HAP-1 (cell line): ENCODE results near the gene NFATC2.

Experiments
- DNase-seq, 2 experiments: peaks; one replicate each; pipeline ENCODE4 v3.0.0-alpha.2; 2016 to 2020; ENCODE audit warnings: low spot score in 2 of 2
- H3K27me3 ChIP-seq: fragments of 250-450 bp; sonication (Bioruptor Pico); 2 replicates; pipeline ENCODE4 v1.5.1; 2020; ENCODE audit warnings: low read depth, mild to moderate bottlenecking, moderate library complexity
- H3K36me3 ChIP-seq: fragments of 250-450 bp; sonication (Bioruptor Pico); replicated peaks from 2 replicates; pipeline ENCODE4 v1.5.1; 2020; ENCODE audit warnings: mild to moderate bottlenecking
- H3K4me1 ChIP-seq: fragments of 250-450 bp; sonication (Bioruptor Pico); 2 replicates; pipeline ENCODE4 v1.5.1; 2020; ENCODE audit warnings: mild to moderate bottlenecking
- H3K4me3 ChIP-seq: fragments of 250-450 bp; sonication (Bioruptor Pico); 2 replicates; pipeline ENCODE4 v1.5.1; 2020; ENCODE audit warnings: mild to moderate bottlenecking, moderate library complexity
- H3K9me3 ChIP-seq: fragments of 250-450 bp; sonication (Bioruptor Pico); 2 replicates; pipeline ENCODE4 v1.5.1; 2020; ENCODE audit warnings: mild to moderate bottlenecking, moderate library complexity
- in situ Hi-C: fragments of 300-500 bp; cut with MboI; formaldehyde crosslinking; loops from 3 replicates; pipeline ENCODE4 v1.14.3; 2020; ENCODE audit warnings: low sequenced_read_pairs, inconsistent platforms, mixed read lengths

The NFATC2 gene

GRCh38 chr20:51495921-51496545 is 46.5 kb downstream of the NFATC2 start:
- H3K9me3 ChIP-seq, result no peaks in the 10 kb centered on the region
- H3K4me3 ChIP-seq, result no peak overlapping the region
- no peak for DNase-seq
- in situ Hi-C loops, result no loop called here
- H3K4me1 ChIP-seq, result no peaks in the 10 kb centered on the region
- no peaks in the 10 kb centered on the region for H3K36me3 ChIP-seq
- no peaks in the 10 kb centered on the region for H3K27me3 ChIP-seq

GRCh38 chr20:51495291-51495690 is 47.2 kb downstream of the NFATC2 start:
- no peak overlapping the region for H3K4me3 ChIP-seq
- in situ Hi-C loops, result no loop called here
- H3K27me3 ChIP-seq, result no peaks in the 10 kb centered on the region
- H3K36me3 ChIP-seq, result no peaks in the 10 kb centered on the region
- no peaks in the 10 kb centered on the region for H3K4me1 ChIP-seq
- no peak for DNase-seq
- no peaks in the 10 kb centered on the region for H3K9me3 ChIP-seq

- no peaks in the 10 kb centered on the region for H3K36me3 ChIP-seq
- in situ Hi-C loops, result no loop called here
- no peaks in the 10 kb centered on the region for H3K9me3 ChIP-seq
- no peaks in the 10 kb centered on the region for H3K4me1 ChIP-seq
- H3K27me3 ChIP-seq, result no peaks in the 10 kb centered on the region
- H3K4me3 ChIP-seq, result no peak overlapping the region
- no peak for DNase-seq
Measured at GRCh38 chr20:51494241-51495110, 48.0 kb downstream of the NFATC2 start.

- no peak overlapping the region for H3K4me3 ChIP-seq
- in situ Hi-C loops, result no loop called here
- no peaks in the 10 kb centered on the region for H3K27me3 ChIP-seq
- no peaks in the 10 kb centered on the region for H3K9me3 ChIP-seq
- DNase-seq, result no peak
- no peaks in the 10 kb centered on the region for H3K4me1 ChIP-seq
- H3K36me3 ChIP-seq, result no peaks in the 10 kb centered on the region
Measured at GRCh38 chr20:51493346-51493791, 49.1 kb downstream of the NFATC2 start.

DNA sequence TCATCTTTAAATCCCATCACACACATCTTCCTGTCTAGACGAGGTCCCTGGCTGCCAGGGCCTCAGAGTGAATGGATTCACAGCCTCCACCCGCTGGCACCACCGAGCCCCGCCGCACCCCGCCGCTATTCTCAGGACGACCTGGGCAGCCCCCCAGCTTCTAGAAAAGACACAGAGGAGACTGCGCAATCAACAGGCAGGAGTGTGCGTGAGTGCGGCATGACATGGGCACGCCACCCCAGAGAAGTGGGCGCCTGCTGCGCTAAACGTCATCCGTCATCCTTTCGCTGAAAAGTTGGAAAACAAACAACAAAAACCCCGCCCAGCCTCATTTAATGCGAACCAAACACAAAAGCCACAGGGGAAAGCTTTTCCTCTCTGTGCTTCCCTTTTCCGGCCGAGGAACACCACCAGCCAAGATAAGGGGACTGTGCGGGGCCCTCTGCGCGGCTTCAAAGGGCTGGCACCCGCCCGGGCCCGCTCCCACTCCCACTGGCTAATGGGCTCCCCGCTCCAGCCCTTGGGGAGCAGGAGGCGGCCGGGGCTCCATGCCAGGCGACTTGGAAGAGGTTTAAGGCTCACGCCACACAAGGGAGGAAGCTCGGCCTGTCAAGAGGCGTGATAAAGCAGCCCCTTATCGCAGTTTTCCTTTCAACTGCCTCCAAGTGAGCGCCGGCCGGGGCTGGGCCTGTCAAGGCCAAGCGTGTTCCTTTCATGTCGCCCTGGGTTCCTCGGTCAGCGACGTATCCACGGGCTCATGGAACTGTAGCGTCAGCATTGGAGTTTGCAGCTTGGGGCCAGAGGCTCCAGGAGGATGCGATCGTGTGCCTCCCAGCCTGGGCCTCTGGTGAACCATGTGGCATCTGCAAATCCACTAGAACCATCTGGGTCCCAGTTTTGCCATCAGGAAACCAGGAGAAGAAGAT is 50.1 kb downstream of the NFATC2 start:
- in situ Hi-C loops, result no loop called here
- Histone ChIP-seq H3K27me3 (no peaks in the 10 kb centered on the region), H3K9me3 (no peaks in the 10 kb centered on the region), H3K4me1 (no peaks in the 10 kb centered on the region), H3K36me3 (no peaks in the 10 kb centered on the region), H3K4me3 (no peak overlapping the region)
- DNase-seq, result no peak

GRCh38 chr20:51491393-51491792 is 51.1 kb downstream of the NFATC2 start:
- H3K4me3 ChIP-seq, result no peak overlapping the region
- in situ Hi-C loops, result no loop called here
- no peaks in the 10 kb centered on the region for H3K4me1 ChIP-seq
- no peak for DNase-seq
- H3K36me3 ChIP-seq, result no peaks in the 10 kb centered on the region
- no peaks in the 10 kb centered on the region for H3K27me3 ChIP-seq
- no peaks in the 10 kb centered on the region for H3K9me3 ChIP-seq

DNA sequence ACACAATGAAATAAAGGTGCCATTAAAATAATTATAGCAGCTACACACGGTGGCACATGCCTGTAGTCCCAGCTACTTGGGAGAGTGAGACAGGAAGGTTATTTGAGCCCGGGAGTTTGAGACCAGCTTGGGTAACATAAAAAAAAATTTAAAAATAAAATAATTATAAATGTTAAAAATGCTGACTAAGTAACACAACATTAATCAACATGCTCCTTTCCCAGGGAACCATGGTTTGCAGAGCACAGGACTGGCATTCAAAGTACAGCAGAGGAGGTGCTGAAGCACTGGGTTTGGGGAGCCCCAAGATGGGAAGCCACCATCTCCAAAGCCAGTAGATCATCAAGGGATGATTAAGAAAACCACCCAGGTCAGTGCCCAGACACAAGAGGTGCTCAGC is 51.9 kb downstream of the NFATC2 start:
- Histone ChIP-seq H3K4me1 (no peaks in the 10 kb centered on the region), H3K27me3 (no peaks in the 10 kb centered on the region), H3K36me3 (no peaks in the 10 kb centered on the region), H3K4me3 (no peak overlapping the region), H3K9me3 (no peaks in the 10 kb centered on the region)
- in situ Hi-C loops, result no loop called here
- no peak for DNase-seq

GRCh38 chr20:51489611-51490010 is 52.9 kb downstream of the NFATC2 start:
- Histone ChIP-seq H3K27me3 (no peaks in the 10 kb centered on the region), H3K4me1 (no peaks in the 10 kb centered on the region), H3K4me3 (no peak overlapping the region), H3K36me3 (no peaks in the 10 kb centered on the region), H3K9me3 (no peaks in the 10 kb centered on the region)
- DNase-seq, result no peak
- in situ Hi-C loops, result no loop called here

GRCh38 chr20:51488331-51488730 is 54.2 kb downstream of the NFATC2 start:
- Histone ChIP-seq H3K4me1 (no peaks in the 10 kb centered on the region), H3K4me3 (no peak overlapping the region), H3K9me3 (no peaks in the 10 kb centered on the region), H3K27me3 (no peaks in the 10 kb centered on the region), H3K36me3 (no peaks in the 10 kb centered on the region)
- in situ Hi-C loops, result no loop called here
- DNase-seq, result no peak

GRCh38 chr20:51487565-51488268 is 54.8 kb downstream of the NFATC2 start:
- no peaks in the 10 kb centered on the region for H3K36me3 ChIP-seq
- no peaks in the 10 kb centered on the region for H3K9me3 ChIP-seq
- H3K4me1 ChIP-seq, result no peaks in the 10 kb centered on the region
- DNase-seq, result no peak
- no peak overlapping the region for H3K4me3 ChIP-seq
- in situ Hi-C loops, result no loop called here
- no peaks in the 10 kb centered on the region for H3K27me3 ChIP-seq

DNA sequence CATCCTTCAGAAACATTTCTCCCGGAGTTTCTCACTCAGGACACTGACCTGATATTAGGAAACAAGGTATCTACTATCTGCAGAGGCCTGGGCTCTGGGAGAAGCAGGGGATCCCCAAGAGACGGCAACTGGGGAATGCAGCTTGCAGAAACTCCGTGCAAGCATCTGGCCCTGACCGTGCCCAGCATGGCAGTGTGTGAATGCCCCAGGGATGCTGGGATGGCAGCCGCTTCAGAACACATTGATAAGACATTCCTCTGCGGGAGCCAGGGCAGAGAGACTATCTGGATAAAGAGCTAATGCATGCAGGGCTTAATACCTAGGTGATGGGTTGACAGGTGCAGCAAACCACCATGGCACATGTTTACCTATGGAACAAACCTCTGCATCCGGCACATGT is 55.4 kb downstream of the NFATC2 start:
- Histone ChIP-seq H3K4me3 (no peak overlapping the region), H3K36me3 (no peaks in the 10 kb centered on the region), H3K27me3 (no peaks in the 10 kb centered on the region), H3K9me3 (no peaks in the 10 kb centered on the region), H3K4me1 (no peaks in the 10 kb centered on the region)
- DNase-seq, result no peak
- in situ Hi-C loops, result no loop called here

- Histone ChIP-seq H3K27me3 (no peaks in the 10 kb centered on the region), H3K9me3 (no peaks in the 10 kb centered on the region), H3K4me1 (no peaks in the 10 kb centered on the region), H3K36me3 (no peaks in the 10 kb centered on the region), H3K4me3 (no peak overlapping the region)
- DNase-seq, result no peak
- in situ Hi-C loops, result no loop called here
Measured at GRCh38 chr20:51486197-51487005, 56.1 kb downstream of the NFATC2 start.

- Histone ChIP-seq H3K27me3 (no peaks in the 10 kb centered on the region), H3K4me1 (no peaks in the 10 kb centered on the region), H3K4me3 (no peak overlapping the region), H3K9me3 (no peaks in the 10 kb centered on the region), H3K36me3 (no peaks in the 10 kb centered on the region)
- in situ Hi-C loops, result no loop called here
- DNase-seq, result no peak
Measured at GRCh38 chr20:51484831-51485230, 57.7 kb downstream of the NFATC2 start.
